Activated CD8-positive, alpha-beta memory T cell treated with anti-CD3 and anti-CD28 coated beads, Interleukin-2, amount 10 ng/mL, durations not matched to agents 7 days and 5 days (primary cell): Measurements from ENCODE around the gene ITPR1. TPM values are rescaled to one million over a fixed set of nuclear protein-coding genes. Genes with fewer than 3 reads are reported as not detected.

Experiments used
- ATAC-seq: fragments of 150-1000 bp; cut with Tn5 transposase; one replicate; pipeline ENCODE4 v1.10.0; 2021; ENCODE audit warnings: moderate library complexity
- CTCF ChIA-PET: fragments of 350-600 bp; sonication (Branson Sonifier 250); formaldehyde crosslinking; loops from one replicate; lab custom pipeline; 2021; ENCODE audit warnings: antibody characterized with exemption; lab: Charles Lee
- DNase-seq: peaks from one replicate; pipeline ENCODE4 v3.0.0-alpha.2; 2020
- H3K27ac Mint-ChIP-seq: one replicate; pipeline ENCODE4 v1.8.0; 2021; ENCODE audit warnings: mild to moderate bottlenecking, mixed read lengths
- H3K27me3 Mint-ChIP-seq: one replicate; pipeline ENCODE4 v1.8.0; 2021; ENCODE audit warnings: mixed read lengths
- H3K36me3 Mint-ChIP-seq: one replicate; pipeline ENCODE4 v1.8.0; 2021; ENCODE audit warnings: mild to moderate bottlenecking, mixed read lengths
- H3K4me1 Mint-ChIP-seq: one replicate; pipeline ENCODE4 v1.8.0; 2021; ENCODE audit warnings: mixed read lengths
- H3K4me3 Mint-ChIP-seq: one replicate; pipeline ENCODE4 v1.8.0; 2021; ENCODE audit warnings: mild to moderate bottlenecking, moderate library complexity, mixed read lengths
- H3K9me3 Mint-ChIP-seq: one replicate; pipeline ENCODE4 v1.8.0; 2022; ENCODE audit warnings: low read depth, mixed read lengths
- total RNA-seq, 2 experiments: library from RNA; stranded (reverse); gene quantifications; one replicate each; pipeline ENCODE4 v1.2.3, GENCODE V29; 2021

The ITPR1 gene
- total RNA-seq, 2 experiments from 2014 or later, result 109 to 116 TPM

DNA sequence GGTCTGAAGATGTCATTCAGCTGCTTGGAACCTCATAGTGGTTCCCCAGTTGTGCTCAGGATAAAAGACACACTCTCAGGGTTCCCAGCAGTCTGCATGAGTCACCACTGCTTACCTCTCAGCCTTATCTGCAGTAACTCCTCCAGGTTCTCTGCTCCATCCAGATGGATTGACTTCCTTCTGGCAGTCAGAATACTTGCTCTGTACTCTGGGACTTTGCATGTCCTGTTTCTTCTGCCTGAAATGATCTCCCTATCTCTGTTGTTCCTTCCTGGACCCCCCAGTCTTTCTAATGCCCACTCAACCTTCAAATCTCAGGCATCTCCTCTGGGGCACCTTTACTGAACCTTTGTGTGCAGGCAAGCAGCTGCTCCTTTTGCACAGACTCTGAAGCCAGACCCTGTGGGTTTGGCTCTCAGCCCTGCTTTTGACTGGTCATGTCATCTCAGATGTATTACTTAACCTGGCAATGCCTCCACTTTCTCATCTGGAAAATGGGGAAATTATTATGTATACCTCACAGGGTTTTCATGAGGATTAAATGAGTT is 38.4 kb downstream of the ITPR1 start:
- Mint-ChIP-seq H3K4me1 (peaks cover 1% of the 10 kb centered on the region), H3K27ac (no peak overlapping the region), H3K27me3 (no peaks in the 10 kb centered on the region), H3K36me3 (peaks cover 15% of the 10 kb centered on the region), H3K9me3 (no peaks in the 10 kb centered on the region), H3K4me3 (no peak overlapping the region)
- DNase-seq (no peak), ATAC-seq (no peak)
- CTCF ChIA-PET, result interaction anchor here (0.8 kb wide), 1 partner anchor 10 kb away, joined by 3 read pairs; no protein-coding TSS in a partner anchor

- ATAC-seq (no peak), DNase-seq (no peak)
- Mint-ChIP-seq H3K27ac (no peak overlapping the region), H3K4me1 (peaks cover 1% of the 10 kb centered on the region), H3K4me3 (no peak overlapping the region), H3K36me3 (peaks cover 19% of the 10 kb centered on the region), H3K27me3 (no peaks in the 10 kb centered on the region), H3K9me3 (peaks cover 2% of the 10 kb centered on the region)
- CTCF ChIA-PET, result interaction anchor here (1.0 to 1.4 kb wide), 3 partner anchors 8 to 182 kb away, joined by 3 read pairs; partner anchors contain the start of gene ITPR1
Observed at GRCh38 chr3:4532535-4533112, 39.5 kb downstream of the ITPR1 start.

DNA sequence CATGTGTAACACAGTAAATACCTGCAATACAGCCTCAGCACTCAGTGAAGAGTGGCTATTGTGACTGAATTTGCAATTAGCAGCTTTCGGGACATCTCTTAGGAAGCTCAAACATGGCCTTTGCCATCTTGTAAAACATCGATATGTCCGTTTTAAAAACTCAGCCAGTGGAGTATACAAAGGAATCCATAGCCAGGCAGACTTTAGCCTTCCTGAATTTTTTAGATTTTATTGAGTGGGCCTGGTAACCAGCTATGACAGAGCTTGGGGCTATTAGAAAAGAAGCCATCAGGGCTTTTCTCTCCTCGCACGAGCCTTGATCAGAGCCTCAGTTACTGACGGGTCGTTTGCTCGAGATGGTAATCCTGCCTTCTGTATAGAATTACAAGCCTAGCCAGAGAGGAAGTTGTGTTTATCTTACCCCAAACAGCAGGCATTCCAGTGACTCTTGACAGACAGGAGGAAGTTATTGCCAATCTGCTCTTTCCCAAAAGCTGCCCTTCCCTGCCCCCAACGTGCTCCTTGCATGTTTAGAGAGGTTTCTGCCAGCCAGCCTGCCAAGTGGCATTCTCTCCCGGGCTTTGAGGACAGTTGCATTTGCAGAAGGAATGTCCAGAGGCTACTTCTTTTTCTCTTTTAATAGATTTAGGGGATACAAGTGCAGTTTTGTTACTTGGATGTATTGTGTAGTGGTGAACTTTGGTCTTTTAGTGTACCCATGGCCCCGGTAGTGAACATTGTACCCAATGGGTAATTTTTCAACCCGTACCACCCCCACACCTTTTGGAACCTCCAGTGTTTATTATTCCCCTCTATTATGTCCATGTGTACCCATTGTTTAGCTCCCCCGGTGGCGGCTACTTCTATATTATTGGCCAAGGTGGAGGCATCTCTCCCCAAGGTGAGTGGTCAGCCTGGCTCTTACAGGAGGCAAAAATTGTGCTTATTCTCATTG is 40.6 kb downstream of the ITPR1 start:
- no peak overlapping the region for H3K27ac Mint-ChIP-seq

GRCh38 chr3:4534906-4535305 is 41.8 kb downstream of the ITPR1 start:
- no peak for DNase-seq
- no peak for ATAC-seq
- Mint-ChIP-seq H3K4me3 (no peak overlapping the region), H3K4me1 (peaks cover 1% of the 10 kb centered on the region), H3K36me3 (peaks cover 27% of the 10 kb centered on the region), H3K9me3 (peaks cover 2% of the 10 kb centered on the region), H3K27me3 (no peaks in the 10 kb centered on the region), H3K27ac (no peak overlapping the region)
- CTCF ChIA-PET, result interaction anchor here (0.7 to 1.4 kb wide), 2 partner anchors 99 to 156 kb away, joined by 3 read pairs; no protein-coding TSS in a partner anchor

More for the DNA sequence above, 40.6 kb downstream of the ITPR1 start:
- Mint-ChIP-seq H3K4me1 (peaks cover 1% of the 10 kb centered on the region), H3K36me3 (peaks cover 27% of the 10 kb centered on the region), H3K4me3 (no peak overlapping the region), H3K27me3 (no peaks in the 10 kb centered on the region), H3K9me3 (peaks cover 2% of the 10 kb centered on the region)
- no peak for ATAC-seq
- CTCF ChIA-PET, result interaction anchor here (0.9 to 1.4 kb wide), 6 partner anchors 9 to 183 kb away, joined by 3 to 4 read pairs (median 3); partner anchors contain the start of gene ITPR1
- DNase-seq, result no peak

DNA sequence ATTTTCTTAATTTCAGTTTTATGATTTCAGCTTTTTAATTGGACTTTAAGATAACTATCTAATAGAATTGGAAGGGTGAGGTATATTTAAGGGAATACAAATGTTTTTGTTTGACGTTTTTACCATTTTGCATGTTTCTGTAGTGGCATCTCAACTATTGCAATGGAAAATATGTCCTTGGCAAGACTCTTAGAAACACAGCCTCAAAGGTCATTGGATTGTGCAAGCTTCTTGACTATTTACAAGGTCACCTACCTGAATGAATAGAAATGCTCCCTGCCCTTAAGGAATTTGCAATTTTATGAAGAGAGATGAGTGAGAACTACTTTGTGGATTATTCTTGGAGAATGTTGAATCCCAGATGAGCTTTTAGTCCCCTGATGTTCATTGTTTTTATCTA is 43.1 kb downstream of the ITPR1 start:
- no peak overlapping the region for H3K27ac Mint-ChIP-seq
- CTCF ChIA-PET, result interaction anchor here (0.8 to 1.4 kb wide), 4 partner anchors 8 to 98 kb away, joined by 3 read pairs; no protein-coding TSS in a partner anchor
- ATAC-seq (no peak), DNase-seq (no peak)
- no peaks in the 10 kb centered on the region for H3K27me3 Mint-ChIP-seq
- H3K4me1 Mint-ChIP-seq, result peaks cover 1% of the 10 kb centered on the region
- no peak overlapping the region for H3K4me3 Mint-ChIP-seq
- peaks cover 2% of the 10 kb centered on the region for H3K9me3 Mint-ChIP-seq
- H3K36me3 Mint-ChIP-seq, result peaks cover 25% of the 10 kb centered on the region

DNA sequence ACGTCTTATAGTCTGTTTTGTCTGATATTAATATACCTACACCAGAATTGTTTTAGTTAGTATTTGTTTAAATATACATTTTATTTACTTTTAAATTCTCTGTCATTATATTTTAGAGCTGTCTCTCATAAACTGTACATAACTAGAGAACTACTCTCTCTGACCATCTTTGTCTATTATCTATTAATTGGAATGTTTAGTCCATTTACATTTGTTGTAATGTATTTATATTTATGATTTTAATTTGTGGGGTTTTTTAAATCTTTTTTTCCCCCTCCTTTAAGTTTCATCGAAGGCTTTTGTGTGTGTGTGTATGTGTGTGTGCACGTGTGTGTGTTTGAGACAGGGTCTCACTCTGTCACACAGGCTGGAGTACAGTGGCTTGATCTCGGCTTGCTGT is 47.1 kb downstream of the ITPR1 start:
- H3K27ac Mint-ChIP-seq, result no peak overlapping the region
- CTCF ChIA-PET, result no interaction called here
- H3K4me3 Mint-ChIP-seq, result no peak overlapping the region
- H3K36me3 Mint-ChIP-seq, result peaks cover 29% of the 10 kb centered on the region
- DNase-seq (no peak), ATAC-seq (no peak)
- no peaks in the 10 kb centered on the region for H3K4me1 Mint-ChIP-seq
- no peaks in the 10 kb centered on the region for H3K27me3 Mint-ChIP-seq
- peaks cover 2% of the 10 kb centered on the region for H3K9me3 Mint-ChIP-seq

DNA sequence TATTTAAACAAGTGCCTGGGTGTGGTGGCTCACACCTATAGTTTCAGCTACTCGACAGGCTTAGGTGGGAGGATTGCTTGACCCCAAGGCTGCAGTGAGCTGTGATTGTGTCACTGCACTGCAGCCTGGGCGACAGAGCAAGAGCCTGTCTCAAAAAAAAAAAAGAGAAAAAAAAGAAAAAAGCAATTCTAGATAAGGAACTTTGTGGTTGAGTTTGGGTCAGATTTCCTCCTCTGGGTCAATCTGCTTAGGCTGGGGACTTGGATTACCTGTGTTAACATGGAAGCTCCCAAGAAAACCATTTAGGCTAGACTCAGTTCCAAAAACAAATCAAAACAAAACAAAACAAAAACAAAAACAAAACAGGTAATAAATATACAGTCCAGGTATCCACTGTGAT is 50.0 kb downstream of the ITPR1 start:
- no peaks in the 10 kb centered on the region for H3K9me3 Mint-ChIP-seq

GRCh38 chr3:4546346-4547178 is 53.4 kb downstream of the ITPR1 start:
- CTCF ChIA-PET, result interaction anchor here (0.7 kb wide), 1 partner anchor 75 kb away, joined by 3 read pairs; no protein-coding TSS in a partner anchor
- no peak for ATAC-seq

More for the DNA sequence above, 50.0 kb downstream of the ITPR1 start:
- Mint-ChIP-seq H3K36me3 (peaks cover 15% of the 10 kb centered on the region), H3K4me1 (peaks cover 2% of the 10 kb centered on the region), H3K4me3 (no peak overlapping the region), H3K27ac (no peak overlapping the region), H3K27me3 (no peaks in the 10 kb centered on the region)
- CTCF ChIA-PET, result interaction anchor here (0.7 to 1.3 kb wide), 2 partner anchors 8 to 60 kb away, joined by 3 read pairs; no protein-coding TSS in a partner anchor
- no peak for DNase-seq
- ATAC-seq, result no peak

DNA sequence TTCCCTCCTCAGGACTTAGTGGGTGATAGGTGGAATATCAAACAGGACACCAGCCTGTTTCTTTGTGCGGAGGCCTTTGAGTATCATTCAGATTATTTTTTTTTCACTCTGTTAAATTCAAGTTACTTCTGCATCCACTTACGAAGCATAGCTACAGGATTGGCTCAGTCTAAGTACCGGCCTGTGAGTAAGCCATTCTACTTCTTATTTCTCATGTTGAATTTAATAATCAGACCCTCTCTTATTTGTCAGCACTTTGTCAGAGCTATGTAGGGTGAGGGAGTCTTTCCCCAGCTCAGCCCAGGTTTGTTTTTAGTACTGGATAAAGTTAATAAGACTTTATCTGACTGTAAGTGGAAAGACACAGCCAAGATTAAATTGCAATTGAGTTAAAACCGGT is 54.7 kb downstream of the ITPR1 start:
- no peak for ATAC-seq
- Mint-ChIP-seq H3K9me3 (no peaks in the 10 kb centered on the region), H3K27me3 (no peaks in the 10 kb centered on the region), H3K4me1 (peaks cover 2% of the 10 kb centered on the region), H3K27ac (no peak overlapping the region), H3K4me3 (no peak overlapping the region), H3K36me3 (peaks cover 10% of the 10 kb centered on the region)
- DNase-seq, result no peak
- CTCF ChIA-PET, result no interaction called here

More at GRCh38 chr3:4546346-4547178, 53.4 kb downstream of the ITPR1 start:
- H3K4me1 Mint-ChIP-seq, result peaks cover 2% of the 10 kb centered on the region
- H3K27ac Mint-ChIP-seq, result no peak overlapping the region
- no peak overlapping the region for H3K4me3 Mint-ChIP-seq
- H3K36me3 Mint-ChIP-seq, result peaks cover 9% of the 10 kb centered on the region
- H3K9me3 Mint-ChIP-seq, result no peaks in the 10 kb centered on the region
- no peak for DNase-seq
- no peaks in the 10 kb centered on the region for H3K27me3 Mint-ChIP-seq

DNA sequence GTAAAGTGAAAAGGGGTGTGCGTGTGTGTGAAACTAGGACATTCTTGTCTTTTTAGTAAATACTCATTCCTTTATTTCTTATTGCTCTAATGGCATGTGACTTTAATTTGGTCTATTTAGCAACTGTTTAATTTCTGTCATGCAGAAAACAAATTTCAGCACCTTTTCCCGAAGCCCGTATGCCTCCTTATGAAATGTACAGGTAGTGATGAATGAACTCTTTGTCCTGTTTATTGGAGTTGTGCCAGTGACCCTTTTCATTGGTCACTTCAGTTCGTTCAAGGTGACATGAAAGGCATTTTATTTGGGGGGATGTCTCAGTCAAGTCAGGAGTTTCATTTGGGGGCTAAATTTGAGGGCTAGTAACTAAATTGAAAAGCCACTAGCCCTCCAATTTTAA is 55.2 kb downstream of the ITPR1 start:
- Mint-ChIP-seq H3K27me3 (no peaks in the 10 kb centered on the region), H3K27ac (no peak overlapping the region), H3K36me3 (peaks cover 10% of the 10 kb centered on the region), H3K4me3 (no peak overlapping the region), H3K4me1 (peaks cover 2% of the 10 kb centered on the region), H3K9me3 (no peaks in the 10 kb centered on the region)
- CTCF ChIA-PET, result no interaction called here
- DNase-seq (no peak), ATAC-seq (no peak)

DNA sequence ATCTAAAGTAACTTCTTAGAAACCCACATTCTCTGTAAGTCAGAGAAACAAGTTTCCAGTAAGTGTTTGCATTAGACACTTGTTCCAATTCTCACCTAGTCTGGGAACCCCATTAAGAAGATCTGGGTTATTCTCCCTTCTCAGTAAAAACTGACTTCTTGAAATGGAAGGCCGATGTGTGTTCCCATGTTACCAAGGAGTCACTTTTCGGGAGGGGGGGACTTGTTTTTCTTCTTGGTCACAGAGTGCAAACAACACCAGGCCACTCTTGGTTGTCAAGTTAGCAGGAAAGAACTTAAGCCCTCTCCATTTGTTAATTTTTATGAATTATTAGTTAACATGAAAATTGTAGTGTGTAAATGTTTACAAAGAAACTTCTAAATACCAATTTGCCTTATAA is 55.6 kb downstream of the ITPR1 start:
- DNase-seq (no peak), ATAC-seq (no peak)
- CTCF ChIA-PET, result no interaction called here
- Mint-ChIP-seq H3K9me3 (no peaks in the 10 kb centered on the region), H3K27me3 (no peaks in the 10 kb centered on the region), H3K4me1 (peaks cover 2% of the 10 kb centered on the region), H3K36me3 (peaks cover 10% of the 10 kb centered on the region), H3K4me3 (no peak overlapping the region), H3K27ac (no peak overlapping the region)

GRCh38 chr3:4549896-4550295 is 56.7 kb downstream of the ITPR1 start:
- Mint-ChIP-seq H3K36me3 (peaks cover 16% of the 10 kb centered on the region), H3K4me1 (peaks cover 2% of the 10 kb centered on the region), H3K4me3 (no peak overlapping the region), H3K27ac (no peak overlapping the region), H3K9me3 (no peaks in the 10 kb centered on the region), H3K27me3 (no peaks in the 10 kb centered on the region)
- CTCF ChIA-PET, result no interaction called here
- no peak for ATAC-seq
- no peak for DNase-seq
